ENCODE data around the gene PHLDA2.

The PHLDA2 gene

DNA sequence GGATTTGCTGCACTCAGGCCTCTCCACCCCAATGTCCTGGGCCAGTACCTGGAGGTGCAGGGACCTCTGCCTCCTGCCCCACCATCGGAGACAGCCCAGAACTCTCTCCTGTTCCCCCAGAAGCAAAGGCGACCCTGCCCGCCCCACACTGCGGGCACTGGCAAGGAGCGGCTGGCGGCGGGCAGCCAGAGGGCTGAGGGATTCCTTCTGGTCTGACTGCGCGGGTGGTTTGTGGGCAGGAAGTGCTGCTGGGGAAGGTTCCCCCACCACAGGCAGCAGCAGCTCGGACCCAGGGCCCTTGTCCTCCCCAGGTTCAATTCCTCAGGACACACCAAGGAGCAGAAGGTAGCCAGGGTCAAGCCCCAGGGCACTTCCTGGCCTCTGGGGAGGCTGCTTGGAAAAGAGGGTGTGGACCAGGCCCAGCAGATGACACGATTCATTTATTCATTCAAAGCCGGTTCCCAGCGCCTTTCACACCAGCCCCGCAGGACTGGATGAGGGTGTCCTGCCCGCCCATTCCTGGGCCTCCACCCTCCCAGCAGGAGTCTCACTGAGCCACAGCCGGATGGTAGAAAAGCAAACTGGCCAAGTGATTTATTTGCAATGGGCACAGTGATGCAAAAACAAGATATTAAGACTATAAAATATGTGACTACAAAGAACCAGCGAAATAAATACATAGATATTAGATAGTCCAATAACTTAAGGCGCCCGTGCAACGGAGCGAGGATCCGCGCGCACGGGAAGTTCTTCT, 1.2 kb downstream of the PHLDA2 start:
- DNase-seq, result no peak

DNA sequence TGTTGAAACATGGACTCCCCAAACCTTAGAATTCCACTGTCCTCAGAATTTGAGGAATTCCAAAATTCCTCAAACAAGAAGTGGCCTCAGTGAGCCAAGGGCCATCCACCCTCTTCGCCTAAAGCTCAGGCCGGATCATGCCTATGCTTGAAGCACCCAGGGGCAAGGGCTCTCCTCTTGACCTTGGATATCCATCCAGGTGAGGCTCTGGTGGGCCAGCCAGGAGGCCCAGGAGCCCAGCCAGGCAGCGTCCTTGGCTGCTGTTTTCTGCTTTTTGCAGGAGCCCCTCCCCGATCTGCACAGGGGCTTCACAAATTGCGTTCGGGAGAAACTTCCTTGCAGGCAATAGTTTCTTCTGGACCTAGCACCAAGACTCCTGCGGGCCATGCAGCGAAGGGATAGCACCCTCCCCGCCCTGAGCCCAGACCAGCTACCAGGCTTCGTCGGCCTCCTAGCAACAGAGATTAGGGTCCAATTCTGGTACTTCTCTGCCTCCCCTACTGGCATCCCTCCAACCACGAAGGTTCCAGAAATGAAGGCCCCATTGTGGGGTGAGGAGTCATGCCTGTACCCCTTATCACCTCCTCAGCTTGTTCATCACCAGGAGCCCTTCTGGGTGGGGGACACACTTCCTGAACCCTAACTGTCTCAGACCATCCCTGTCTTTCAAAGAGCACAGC, 2.0 kb downstream of the PHLDA2 start:
- DNase-seq, result no peak

DNA sequence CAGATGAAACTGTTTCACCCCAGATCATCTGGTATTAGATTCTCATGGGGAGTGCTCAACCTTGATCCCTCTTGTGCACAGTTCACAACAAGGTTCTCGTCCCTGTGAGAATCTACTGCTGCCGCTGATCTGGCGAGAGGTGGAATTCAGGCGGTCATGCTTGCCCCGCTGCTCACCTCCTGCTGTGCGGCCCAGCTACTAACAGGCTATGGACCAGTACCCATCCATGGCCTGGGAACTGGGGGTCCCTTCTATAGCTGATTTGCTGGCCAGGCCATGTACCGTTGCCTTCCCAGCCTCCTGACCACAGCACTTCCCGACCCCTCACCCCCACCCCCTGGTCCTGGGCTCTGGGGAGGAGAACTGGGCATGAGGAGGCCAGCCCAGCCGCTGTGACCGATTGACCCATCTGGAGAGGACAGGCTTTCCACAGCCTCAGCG, 2.6 kb downstream of the PHLDA2 start:
- DNase-seq, result no peak

DNA sequence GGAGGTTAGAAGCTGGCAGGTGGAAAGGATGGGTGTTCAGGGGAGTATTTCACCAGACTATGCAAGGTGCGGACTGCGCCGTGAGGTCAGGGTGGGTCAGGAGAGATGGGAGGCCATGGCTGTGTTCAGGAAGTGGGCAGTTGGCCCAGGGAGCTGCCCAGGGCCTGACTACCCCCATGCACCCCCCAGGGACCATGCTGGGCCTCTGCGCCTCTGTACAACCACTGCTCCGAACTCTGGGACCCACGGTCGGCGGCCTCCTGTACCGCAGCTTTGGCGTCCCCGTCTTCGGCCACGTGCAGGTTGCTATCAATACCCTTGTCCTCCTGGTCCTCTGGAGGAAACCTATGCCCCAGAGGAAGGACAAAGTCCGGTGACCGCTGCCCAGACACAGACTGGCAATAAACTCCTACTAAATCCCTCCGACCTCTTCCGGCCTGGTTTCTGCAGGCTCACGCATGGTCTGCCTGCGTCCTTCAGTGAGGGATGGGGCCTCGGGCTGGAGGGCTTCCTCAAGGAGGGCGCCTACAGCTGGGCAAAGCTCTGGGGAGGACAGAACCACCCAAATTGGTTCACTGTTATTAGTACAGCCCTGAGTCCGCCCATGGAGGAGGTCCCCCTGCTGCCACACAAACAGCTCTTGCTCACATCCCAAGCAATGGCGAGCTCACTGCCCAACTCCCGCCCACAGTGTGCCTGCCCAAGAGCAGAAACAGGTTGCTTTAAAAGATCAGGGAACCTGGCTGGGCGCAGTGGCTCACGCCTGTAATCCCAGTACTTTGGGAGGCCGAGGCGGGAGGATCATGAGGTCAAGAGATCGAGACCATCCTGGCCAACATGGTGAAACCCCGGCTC, 4.2 kb downstream of the PHLDA2 start:
- no peak for DNase-seq

DNA sequence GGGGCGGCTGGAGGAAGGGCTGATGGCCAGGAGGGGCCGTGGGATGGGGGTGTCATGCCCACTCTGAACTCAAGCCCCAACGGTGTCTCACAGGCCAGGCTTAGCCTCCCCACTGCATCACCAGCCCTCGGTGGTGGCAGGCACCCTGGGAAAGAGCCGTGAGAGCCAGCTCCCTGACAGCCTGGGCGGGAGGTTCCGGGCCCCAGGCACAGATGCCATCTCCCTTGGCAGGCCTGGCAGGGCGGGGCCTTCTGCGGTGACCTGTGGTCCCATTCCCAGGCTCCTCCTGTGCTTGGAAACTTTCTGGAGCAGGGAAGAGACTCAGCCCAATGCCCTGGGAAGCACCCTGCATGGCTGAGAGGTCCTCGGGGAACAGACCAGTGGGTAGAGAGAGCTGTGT, 4.8 kb downstream of the PHLDA2 start:
- DNase-seq, result no peak

DNA sequence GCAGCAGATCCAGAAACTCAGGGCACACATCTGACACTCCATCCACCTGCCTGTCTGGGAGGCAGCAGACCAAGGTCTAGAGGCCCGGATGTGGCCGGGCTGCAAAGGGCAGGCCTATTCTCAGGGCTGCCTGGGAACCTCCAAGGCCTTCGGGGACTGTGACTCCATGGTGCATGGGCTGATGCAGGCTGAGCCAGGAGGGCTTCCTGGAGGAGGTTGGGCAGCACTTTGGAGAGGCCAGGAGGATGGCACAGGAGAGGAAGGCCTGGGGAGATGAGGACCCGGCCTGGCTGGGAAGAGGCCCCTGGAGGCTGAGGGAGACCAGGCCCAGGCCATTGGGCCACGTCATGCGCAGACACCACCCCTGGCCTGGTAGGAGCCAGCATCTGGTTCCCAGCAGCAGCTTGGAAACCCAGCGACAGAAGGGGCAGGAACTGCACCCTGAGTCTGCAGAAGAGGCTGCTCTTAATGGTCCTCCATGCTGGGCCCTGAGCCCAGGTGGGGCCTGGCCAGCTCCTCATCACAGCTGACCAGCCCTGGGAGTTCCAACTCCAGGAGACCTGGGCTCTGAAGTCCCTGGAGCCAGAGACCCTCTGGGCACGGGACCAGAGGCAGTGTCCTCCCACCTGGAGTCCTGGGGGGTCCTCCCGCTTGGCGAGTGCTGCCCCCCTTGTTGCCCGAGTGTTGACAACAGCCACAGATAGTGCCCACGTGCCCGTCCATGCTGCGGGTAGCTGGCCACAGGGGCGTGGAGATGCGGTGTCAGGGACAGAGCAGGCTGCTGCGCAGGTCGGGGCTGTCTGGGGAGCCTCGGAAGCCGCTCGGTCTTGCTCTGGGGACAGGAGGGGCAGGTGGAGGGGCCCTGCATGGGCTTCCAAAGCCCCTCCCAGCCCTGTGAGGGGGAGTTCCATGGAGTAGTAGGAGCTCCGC, 5.5 kb downstream of the PHLDA2 start:
- DNase-seq, result no peak

DNA sequence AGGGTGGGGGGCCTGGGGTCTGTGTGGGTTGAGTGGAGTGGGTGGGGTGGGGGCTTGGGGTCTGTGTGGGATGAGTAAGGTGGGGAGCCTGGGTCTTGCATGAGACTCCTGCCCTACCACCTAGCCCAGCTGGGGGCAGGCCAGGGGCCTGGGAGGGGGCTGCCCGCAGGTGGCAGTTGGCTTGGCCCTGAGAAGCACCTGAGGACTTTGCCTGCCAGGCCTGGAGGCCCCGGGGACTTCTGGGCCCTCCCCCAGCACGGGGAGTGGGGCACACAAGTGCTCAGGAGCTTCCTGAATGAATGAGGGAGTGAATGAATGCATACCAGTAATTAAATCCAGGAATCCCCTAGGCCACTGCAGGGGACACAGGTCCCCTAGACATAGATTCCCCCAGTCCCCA, 6.6 kb downstream of the PHLDA2 start:
- DNase-seq, result no peak

DNA sequence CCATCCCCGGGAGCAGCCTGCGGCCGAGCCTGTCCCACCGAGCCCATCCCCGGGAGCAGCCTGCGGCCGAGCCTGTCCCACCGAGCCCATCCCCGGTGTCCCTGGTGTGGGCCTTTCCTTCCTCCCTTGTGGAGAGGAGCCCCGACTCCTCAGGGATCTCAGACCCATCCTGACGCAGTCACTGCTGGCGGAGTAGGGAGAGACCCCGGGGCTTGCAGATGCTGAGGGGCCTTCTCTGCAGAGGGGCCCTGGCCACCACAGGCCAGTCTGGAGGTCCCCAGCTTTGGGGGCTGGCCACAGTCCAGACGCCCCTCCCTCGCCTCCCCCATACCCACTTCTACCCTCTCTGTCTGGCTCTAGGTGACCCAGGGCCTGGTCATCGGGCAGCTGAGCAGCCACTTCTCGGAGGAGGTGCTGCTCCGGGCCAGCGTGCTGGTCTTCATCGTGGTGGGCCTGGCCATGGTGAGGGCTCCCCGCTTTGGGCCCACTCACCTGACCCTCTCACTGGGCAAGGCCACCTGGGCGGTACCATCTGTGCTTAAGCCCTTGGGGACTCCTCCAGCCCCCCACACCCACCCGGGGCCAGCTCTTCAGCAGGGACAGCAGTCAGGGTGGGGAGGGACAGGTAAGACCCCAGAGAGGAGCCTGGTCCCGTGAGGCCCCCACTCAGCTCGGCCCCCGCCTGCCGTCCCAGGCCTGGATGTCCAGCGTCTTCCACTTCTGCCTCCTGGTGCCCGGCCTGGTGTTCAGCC, 7.3 kb downstream of the PHLDA2 start:
- no peak for DNase-seq

DNA sequence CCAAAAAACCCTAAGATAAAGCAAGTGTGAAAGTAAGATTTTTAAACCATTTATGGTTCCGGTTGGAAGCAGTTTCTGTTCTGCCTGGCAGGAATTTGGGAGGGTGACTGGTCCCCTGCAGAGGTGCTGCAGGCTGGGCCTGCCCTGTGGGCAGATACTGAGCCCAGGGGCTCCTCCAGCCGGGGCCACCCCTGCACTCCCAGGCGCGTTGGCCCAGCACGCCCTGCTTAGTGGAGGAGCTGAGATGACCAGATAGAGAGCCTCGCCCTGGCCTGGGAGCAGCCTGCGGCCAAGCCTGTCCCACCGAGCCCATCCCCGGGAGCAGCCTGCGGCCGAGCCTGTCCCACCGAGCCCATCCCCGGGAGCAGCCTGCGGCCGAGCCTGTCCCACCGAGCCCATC, 8.0 kb downstream of the PHLDA2 start:
- DNase-seq, result no peak

DNA sequence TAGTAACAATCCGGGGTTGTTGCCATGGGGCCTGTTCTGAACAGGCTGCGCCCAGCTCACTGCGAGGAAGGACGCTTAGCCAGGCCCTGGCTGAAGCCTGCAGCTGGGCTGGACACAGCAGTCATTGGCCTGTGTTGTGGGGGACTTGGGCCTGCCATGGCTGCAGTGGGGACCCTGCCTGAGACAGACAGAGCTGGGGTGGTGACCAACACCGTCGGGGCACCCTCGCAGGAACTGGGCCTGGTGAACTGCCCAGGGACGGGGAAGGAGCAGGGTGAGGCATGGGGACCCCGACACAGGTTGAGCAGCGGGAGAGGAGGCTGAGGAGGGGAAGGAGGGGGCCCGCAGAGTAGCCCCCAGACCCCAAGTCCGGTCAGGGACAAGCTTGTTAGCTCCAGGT, 8.9 kb downstream of the PHLDA2 start:
- DNase-seq, result no peak

DNA sequence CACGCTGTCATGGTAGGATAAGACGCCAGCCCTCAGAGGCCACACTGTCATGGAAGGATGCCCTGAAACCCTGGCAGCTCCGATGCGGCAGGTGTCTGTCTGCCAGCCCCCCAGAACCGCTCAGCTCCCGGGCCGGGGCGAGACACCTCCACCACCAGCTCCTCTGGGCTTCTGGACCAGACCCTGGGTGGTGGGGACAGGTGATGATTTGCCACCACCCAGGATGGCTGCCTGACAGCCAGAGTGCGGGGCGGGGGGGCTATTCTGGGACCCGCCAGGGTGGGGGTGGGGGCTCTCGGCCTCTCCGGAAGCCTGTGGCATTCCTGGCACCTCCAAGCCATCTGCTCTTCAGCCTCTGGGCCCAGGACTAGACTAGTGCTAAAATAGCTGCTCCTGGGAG, 9.4 kb downstream of the PHLDA2 start:
- DNase-seq, result no peak

DNA sequence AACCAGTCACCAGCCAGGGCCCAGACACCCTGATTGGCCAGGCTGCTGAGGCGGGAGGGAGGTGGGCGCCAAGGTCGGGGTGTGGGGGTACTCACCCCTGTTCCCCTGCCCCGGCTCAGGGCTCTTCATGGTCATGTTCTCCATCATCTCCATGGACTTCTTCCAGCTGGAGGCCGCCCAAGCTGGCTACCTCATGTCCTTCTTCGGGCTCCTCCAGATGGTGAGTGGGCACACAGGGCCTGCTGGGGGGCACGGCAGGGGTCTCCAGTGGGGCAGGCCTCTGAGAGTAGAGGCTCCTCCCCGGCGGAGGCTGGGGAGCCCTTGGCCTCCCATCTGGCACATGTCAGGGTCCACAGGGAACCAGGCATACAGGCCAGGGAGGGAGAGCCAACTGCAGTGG, 10.0 kb downstream of the PHLDA2 start:
- no peak for DNase-seq

DNA sequence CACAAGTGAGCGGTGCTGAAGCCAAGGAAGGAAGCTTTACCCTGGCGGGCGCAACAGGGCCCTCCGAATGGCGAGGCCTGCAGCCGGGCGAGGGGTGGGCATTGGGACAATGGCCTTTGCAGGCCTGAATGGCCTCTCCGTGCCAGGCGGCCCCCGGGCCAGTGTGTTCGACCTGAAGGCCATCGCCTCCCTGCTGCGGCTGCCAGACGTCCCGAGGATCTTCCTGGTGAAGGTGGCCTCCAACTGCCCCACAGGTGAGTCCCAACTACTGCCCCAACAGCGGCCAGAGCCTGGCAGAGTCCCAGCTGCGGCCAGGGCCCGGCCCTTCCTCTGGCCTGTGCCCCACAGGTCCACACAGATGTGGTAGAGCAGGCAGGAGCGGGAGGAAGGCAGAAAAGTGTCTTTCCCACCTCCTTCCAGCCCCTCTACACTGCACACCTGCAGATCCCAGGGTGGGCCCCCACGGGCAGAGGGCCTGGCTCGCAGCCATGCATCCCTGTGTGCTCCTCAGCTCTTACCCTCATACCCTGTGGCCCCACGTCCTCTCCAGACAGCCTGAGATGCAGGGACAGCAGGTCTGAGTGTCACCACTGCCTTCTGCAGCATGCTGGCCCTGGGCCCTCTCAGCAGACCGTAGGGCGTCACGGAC, 11.3 kb downstream of the PHLDA2 start:
- no peak for DNase-seq

DNA sequence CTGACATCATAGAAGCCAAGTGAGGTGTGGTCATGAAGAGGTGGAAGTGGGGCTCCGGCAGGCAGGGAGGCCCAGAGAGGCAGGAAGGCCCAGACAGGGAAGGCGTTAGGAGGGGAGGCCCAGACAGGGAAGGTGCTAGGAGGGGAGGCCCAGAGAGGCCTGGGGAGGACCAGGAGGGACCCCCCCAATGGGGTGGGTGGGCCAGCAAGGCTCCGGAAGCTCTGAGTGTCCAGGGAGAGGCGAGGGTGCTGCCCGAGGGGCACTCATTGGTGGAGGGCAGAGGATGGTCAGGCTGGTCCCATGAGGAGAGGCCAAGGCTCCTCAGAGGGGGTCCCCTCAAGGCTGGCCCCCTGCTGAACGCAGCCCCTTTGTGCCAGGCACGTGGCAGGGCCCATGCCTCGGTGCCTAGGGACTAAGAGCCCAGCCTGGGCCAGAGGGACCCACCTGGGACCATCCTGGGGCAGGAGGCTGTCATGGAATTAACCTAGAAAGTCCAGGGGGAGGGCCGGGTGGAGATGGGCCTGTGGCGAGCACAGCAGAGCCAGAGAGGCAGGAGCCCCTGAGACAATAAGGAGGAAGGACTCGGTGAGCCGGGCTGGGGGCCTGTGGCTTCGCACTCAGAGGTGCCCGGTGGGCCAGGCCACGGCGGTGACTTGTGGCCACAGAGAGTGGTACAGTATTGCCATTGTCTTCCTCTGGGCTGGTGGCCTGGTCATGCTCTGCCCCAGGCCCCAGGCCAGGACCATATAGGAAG, 12.2 kb downstream of the PHLDA2 start:
- DNase-seq, result no peak

DNA sequence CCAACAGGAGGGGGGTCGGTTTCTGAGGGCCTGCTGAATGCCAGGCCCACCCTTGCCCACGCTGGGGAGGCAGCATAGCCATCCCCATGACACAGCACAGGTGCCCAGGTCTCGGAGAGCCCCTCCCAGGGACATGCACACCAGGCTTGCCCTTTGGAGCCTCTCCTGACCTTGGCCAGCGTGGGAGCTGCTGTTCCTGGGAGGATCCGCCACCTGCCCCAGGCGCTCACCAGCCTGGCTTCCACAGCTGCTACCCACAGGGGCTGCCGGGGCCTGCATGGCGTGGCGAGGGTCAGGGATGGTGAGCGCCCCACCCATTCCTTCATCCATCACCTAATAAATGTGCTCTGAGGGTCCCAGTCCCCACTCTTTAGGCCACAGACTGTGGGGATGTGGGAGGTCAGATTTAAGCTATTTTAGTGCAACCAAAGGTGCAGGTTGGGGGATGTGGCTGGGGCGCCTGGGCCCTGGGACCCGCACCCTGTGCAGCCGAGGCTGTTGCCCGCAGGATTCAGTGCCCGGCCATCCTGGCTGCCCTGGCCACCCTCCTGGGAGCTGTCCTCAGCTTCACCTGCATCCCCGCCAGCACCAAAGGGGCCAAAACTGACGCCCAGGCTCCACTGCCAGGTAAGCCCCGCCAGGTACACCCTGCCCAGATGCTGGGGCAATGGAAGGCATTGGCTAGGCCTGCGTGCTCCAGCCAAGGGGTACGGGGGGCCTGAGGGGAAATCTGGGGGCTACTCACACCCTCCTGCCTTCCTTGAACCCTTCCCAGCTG, 12.9 kb downstream of the PHLDA2 start:
- DNase-seq, result no peak

DNA sequence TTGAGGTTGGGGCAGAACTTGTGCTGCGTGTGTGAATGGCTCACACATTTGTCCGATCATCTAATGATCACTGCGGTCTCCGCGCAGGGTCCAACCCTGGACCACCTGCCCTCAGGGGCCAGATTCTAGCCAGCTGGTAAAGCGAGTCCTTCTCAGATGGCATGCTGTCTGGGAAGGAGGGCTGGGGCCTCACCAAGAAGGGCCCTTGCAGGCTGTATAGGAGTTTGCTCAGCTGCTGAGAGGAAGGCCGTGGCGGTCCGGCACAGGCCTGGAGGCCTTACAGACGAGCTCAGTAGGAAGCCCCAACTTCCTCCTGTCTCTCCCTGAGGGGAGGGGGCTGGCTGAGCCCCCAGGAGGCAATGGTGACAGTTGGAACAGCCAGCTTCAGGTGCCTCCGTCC, 13.7 kb downstream of the PHLDA2 start:
- no peak for DNase-seq

DNA sequence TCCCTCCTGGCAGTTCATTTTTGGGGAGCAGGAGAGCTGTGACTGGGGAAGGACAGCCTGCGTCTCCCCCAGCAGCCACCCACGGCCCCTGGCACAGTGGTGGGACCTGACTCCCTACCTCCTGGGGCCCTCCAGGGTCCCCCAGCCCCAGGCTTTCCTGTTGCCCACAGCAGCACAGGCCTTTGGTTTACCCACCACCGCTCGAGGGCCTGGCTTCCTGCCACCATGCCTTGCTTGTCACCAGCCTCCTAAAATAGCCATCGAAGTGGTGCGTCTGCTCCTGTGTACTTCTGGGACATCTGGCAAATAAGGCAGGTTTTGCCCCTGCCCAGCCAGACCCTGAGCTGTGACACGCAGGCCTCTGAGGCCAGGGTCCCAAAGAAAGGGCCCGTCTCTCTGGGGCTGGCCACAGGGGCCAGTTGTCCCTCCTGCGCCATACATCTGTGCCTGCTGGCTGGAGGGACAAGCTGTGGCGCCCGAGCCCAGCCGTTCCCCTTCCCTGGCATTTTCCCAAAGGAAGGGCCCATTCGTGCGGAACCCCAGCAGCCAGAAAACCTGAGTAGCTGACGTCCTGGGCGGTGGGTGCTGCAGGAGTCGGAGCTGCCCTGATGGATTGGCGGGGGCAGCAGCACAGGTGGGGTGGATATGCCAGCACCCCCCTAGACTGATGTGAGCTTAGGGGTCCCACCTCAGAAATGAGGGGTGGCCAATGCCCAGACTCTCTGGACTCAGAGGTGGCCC, 14.6 kb downstream of the PHLDA2 start:
- DNase-seq, result no peak

DNA sequence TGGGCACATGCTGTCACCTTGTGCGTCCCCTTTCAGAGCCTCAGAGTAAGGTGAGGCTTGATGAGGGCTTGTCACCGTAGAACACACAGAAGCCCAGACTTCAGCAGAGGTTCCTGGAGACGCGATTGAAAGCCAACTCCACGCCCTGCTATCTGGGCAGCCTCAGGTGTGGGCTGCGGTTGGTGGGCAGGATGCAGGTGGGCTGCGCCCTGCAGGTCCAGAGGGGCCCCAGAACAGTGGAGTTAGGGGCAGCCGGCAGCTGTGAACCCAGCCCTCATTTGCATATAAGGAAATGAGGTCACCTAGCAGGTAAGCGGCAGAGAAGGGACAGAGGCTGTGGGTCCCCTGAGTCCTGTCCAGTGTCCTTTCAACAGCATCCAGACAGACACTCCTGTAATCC, 15.4 kb downstream of the PHLDA2 start:
- DNase-seq, result no peak

DNA sequence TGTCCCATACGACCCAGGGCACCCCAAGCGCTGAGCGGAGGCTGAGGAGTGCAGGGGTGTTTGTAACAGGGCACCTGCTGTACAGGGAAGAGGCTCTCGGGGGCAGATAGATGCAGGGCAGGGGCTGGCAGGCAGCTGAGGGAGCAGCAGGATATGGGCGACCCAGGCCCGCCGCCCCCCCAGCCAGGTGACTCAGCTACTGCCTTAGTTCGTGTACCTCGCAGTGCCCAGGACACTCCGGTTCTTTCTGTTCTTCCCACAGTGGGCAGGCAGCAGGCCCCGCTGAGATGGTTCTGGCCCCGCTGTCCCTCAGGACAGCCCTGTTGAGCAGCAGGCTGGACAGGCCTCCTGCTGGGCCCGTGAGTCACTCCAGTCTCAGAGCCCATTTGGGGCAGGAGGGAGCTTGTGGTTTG, 16.2 kb downstream of the PHLDA2 start:
- DNase-seq, result no peak

Measured in NCI-H1436 treated with DMSO at 0.1 percent for 48 hours (cell line).